ENCODE results near the gene MYH8. TPM values are rescaled to one million over a fixed set of nuclear protein-coding genes. Genes with fewer than 3 reads are reported as not detected.

The MYH8 gene
- total RNA-seq, 4 donors from 2014 or later: not detected

GRCh38 chr17:10384175-10384574, 37.6 kb downstream of the MYH8 start:
- TF ChIP-seq CTCF (IDR thresholded peaks at IDR 0.05; ENCODE audit: low read depth): no peak

- no peak for TF ChIP-seq CTCF (IDR thresholded peaks at IDR 0.05; ENCODE audit: low read depth)
These were observed 40.9 kb downstream of the MYH8 start for GRCh38 chr17:10380631-10381408.

GRCh38 chr17:10372906-10373305, 48.8 kb downstream of the MYH8 start, which contains the start of gene MYH13:
TSS of gene MYH13 (minus strand) at chr17:10373006. CDS start at chr17:10364530, 8,476 bp downstream.
- no peak for TF ChIP-seq CTCF (IDR thresholded peaks at IDR 0.05; ENCODE audit: low read depth)

- no peak for TF ChIP-seq CTCF (IDR thresholded peaks at IDR 0.05; ENCODE audit: low read depth)
These were observed 51.6 kb downstream of the MYH8 start for GRCh38 chr17:10370016-10370608.

- TF ChIP-seq CTCF (IDR thresholded peaks at IDR 0.05; ENCODE audit: low read depth): no peak
These were observed 52.5 kb downstream of the MYH8 start for GRCh38 chr17:10369239-10369638.

- TF ChIP-seq CTCF (IDR thresholded peaks at IDR 0.05; ENCODE audit: low read depth): no peak
These were observed 53.2 kb downstream of the MYH8 start for GRCh38 chr17:10368561-10368960.

GRCh38 chr17:10360578-10360977, 61.2 kb downstream of the MYH8 start:
- no peak for TF ChIP-seq CTCF (IDR thresholded peaks at IDR 0.05; ENCODE audit: low read depth)

Measured in subcutaneous adipose tissue (tissue), 4 donors.